Activated T-cell treated with anti-CD3 and anti-CD28 coated beads for 48 hours (primary cell): ENCODE data around the gene ZNF28.
A peak's percentile ranks its signal among the peaks of the same experiment; 100 is the strongest.
"Not testable (repeated sequence)": the region's sequence is repeated elsewhere in the genome, so short reads cannot be mapped to it uniquely, and the experiment has no call there.

Experiments used
- DNase-seq: peaks from one replicate; pipeline ENCODE4 v3.0.0-alpha.2; 2020; ENCODE audit warnings: low read depth

ZNF28 gene

DNA sequence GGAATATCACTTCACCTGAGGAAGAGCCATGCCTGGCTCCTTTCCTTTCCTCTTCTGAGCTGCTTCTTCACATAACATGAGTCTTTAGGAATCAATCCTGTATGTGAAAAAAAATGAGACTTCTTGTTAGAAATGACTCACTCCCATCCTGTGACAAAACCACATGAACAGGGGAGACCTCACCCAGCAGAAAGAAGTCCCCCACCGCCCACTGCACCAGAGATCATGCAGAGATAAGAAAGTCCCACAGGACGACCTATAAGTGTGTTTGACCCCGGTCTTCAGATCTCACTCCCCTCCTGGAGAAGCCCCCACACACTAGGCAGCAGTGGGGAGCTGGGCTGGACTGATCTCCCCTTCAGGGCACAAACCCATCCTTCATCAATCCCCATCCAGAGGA is 42.6 kb downstream of the ZNF28 start:
- peak; percentile 10 for DNase-seq

DNA sequence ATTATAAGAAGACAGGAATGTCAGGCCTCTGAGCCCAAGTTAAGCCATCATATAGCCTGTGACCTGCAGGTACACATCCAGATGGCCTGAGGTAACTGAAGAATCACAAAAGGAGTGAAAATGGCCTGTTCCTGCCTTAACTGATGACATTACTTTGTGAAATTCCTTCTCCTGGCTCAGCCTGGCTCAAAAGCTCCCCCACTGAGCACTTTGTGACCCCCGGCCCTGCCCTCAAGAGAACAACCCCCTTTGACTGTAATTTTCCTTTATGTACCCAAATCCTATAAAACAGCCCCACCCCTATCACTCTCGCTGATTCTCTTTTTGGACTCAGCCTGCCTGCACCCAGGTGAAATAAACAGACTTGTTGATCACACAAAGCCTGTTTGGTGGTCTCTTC is 65.0 kb downstream of the ZNF28 start:
- not testable (repeated sequence) for DNase-seq

- no peak for DNase-seq
Measured at GRCh38 chr19:52749780-52750179, 71.7 kb downstream of the ZNF28 start.

- DNase-seq: no peak
Measured at GRCh38 chr19:52748336-52748950, 73.0 kb downstream of the ZNF28 start.
